ENCODE measurements around the gene SRSF12. TPM values are rescaled to one million over a fixed set of nuclear protein-coding genes. Genes with fewer than 3 reads are reported as not detected.

SRSF12 gene
- total and polyA plus RNA-seq, 2 donors (not counting 1 experiment from before 2014, with no cell fraction given): not detected

- Histone ChIP-seq H3K27me3 (replicated peaks in 1 of 4; ENCODE audit: control extremely low read depth in 1 of 4, control insufficient read depth in 3 of 4, insufficient read depth in 4 of 4, low read length in 3 of 4) (no peaks in the 10 kb centered on the region), H3K79me2 (ENCODE audit: control insufficient read depth, insufficient read depth, low read length) (peaks cover 73% of the 10 kb centered on the region), H3K27ac (ENCODE audit: low read length in 2 of 2) (peak overlapping the region; percentile 99), H3K4me3 (ENCODE audit: control extremely low read depth in 1 of 5, extremely low read depth in 1 of 5, insufficient read depth in 1 of 5, low read depth in 2 of 5, low read length in 4 of 5) (peak overlapping the region; percentile 94 to 100 (median 99)), H3K4me2 (replicated peaks; ENCODE audit: low read depth, low read length, poor library complexity, severe bottlenecking) (peak overlapping the region; percentile 83), H3K4me1 (ENCODE audit: control insufficient read depth in 2 of 2, insufficient read depth in 2 of 2, low read length in 2 of 2) (peaks cover 25 to 29% of the 10 kb centered on the region in 2 donors), H3K9ac (ENCODE audit: low read length) (peak overlapping the region; percentile 100), H3K36me3 (replicated peaks in 1 of 2; ENCODE audit: control extremely low read depth in 1 of 2, control insufficient read depth in 1 of 2, extremely low read depth in 1 of 2, insufficient read depth in 2 of 2, low read length in 1 of 2) (peaks cover 0 to 38% of the 10 kb centered on the region in 2 experiments), H3K9me3 (ENCODE audit: control extremely low read depth in 1 of 3, control insufficient read depth in 2 of 3, insufficient read depth in 1 of 3, low read length in 2 of 3) (no peaks in the 10 kb centered on the region), H4K20me1 (ENCODE audit: control insufficient read depth, insufficient read depth, low read length, poor library complexity, severe bottlenecking) (peaks cover 51% of the 10 kb centered on the region), H2AFZ (ENCODE audit: insufficient read depth, low read depth, low read length, poor library complexity, severe bottlenecking) (no peak overlapping the region)
- 0% methylated on average over 55 of the region's 69 CpGs for WGBS (ENCODE audit: insufficient coverage)
- Mint-ChIP-seq H3K4me1 (peaks cover 42% of the 10 kb centered on the region), H3K9me3 (ENCODE audit: insufficient read depth) (no peaks in the 10 kb centered on the region), H3K27ac (peak overlapping the region; percentile 96), H3K4me3 (peak overlapping the region; percentile 94), H3K27me3 (no peaks in the 10 kb centered on the region)
- intact Hi-C loops (cut with micrococcal nuclease): loop anchor here (2.0 to 10.0 kb wide), 4 partner anchors 99 to 1927 kb away; partner anchors contain the start of genes CASP8AP2 and ZNF292
- ATAC-seq (ENCODE audit: low read depth): peak; percentile 54
- POLR2A ChIA-PET: interaction anchor here (0.6 to 3.1 kb wide), 12 partner anchors 9 to 557 kb away, joined by 3 to 40 read pairs (median 4); partner anchors contain the start of genes LYRM2, PM20D2, RNGTT and UBE2J1
- no peak for TF ChIP-seq CTCF (IDR thresholded peaks at IDR 0.05)
- no peak for TF ChIP-seq EZH2 (IDR thresholded peaks at IDR 0.05; ENCODE audit: borderline replicate concordance, insufficient read depth, low read depth, low read length, poor library complexity, severe bottlenecking)
- CTCF ChIA-PET: interaction anchor here (0.6 to 6.4 kb wide), 3 partner anchors 64 to 527 kb away, joined by 3 to 33 read pairs (median 8); partner anchors contain the start of gene PM20D2
- DNase-seq: peak; percentile 99
Measured at GRCh38 chr6:89081423-89082322, 36.2 kb downstream of the SRSF12 start.
